Measurements from ENCODE around the gene CHD2.
"Not testable (repeated sequence)": the region's sequence is repeated elsewhere in the genome, so short reads cannot be mapped to it uniquely, and the experiment has no call there.

The CHD2 gene

GRCh38 chr15:92899948-92900730 is at the start of gene CHD2:
Gene CHD2 (plus strand): TSS chr15:92900324. CDS start chr15:92901238, 914 bp downstream.
- DNase-seq: peak; percentile 91 to 96 (median 93)

- no peak for DNase-seq
These were observed 46.9 kb upstream of the CHD2 start for GRCh38 chr15:92853222-92853621.

GRCh38 chr15:92861742-92862141 is 38.4 kb upstream of the CHD2 start:
- DNase-seq: no peak

- no peak for DNase-seq
These were observed 35.9 kb upstream of the CHD2 start for GRCh38 chr15:92864127-92864814.

GRCh38 chr15:92869263-92869940 is 30.7 kb upstream of the CHD2 start:
- no peak for DNase-seq

- DNase-seq: no peak
These were observed 30.0 kb upstream of the CHD2 start for GRCh38 chr15:92870010-92870591.

- DNase-seq: not testable (repeated sequence)
These were observed 27.2 kb upstream of the CHD2 start for GRCh38 chr15:92872967-92873366.

- no peak for DNase-seq
These were observed 23.1 kb upstream of the CHD2 start for GRCh38 chr15:92877000-92877399.

- DNase-seq: no peak
These were observed 22.7 kb upstream of the CHD2 start for GRCh38 chr15:92877416-92877815.

- DNase-seq: peak; percentile 43 to 80 (median 65)
These were observed 21.5 kb upstream of the CHD2 start for GRCh38 chr15:92878593-92879053.

- DNase-seq: peak in 1 of 3 experiments; percentile 77
These were observed 20.0 kb upstream of the CHD2 start for GRCh38 chr15:92879949-92880725.

GRCh38 chr15:92880796-92881195 is 19.3 kb upstream of the CHD2 start:
- DNase-seq: no peak

GRCh38 chr15:92881211-92881754 is 18.8 kb upstream of the CHD2 start:
- DNase-seq: peak in 1 of 3 experiments; percentile 36

- DNase-seq: peak; percentile 100
These were observed 18.1 kb upstream of the CHD2 start for GRCh38 chr15:92881802-92882696.

- DNase-seq: no peak
These were observed 17.4 kb upstream of the CHD2 start for GRCh38 chr15:92882697-92883162.

- peak; percentile 54 to 89 (median 80) for DNase-seq
These were observed 16.8 kb upstream of the CHD2 start for GRCh38 chr15:92883163-92883875.

GRCh38 chr15:92883876-92884435 is 16.2 kb upstream of the CHD2 start:
- DNase-seq: peak in 2 of 3 experiments; percentile 54 to 86

GRCh38 chr15:92884436-92885223 is 15.5 kb upstream of the CHD2 start:
- DNase-seq: peak; percentile 41 to 84 (median 53)

Data from NCI-H1417 (cell line).